SK-N-SH (cell line): ENCODE data around the gene PHC2.

Source experiments
- CTCF ChIP-seq: fragments of 200-600 bp; sonication (generic); IDR thresholded peaks from 2 replicates; pipeline ENCODE4 v1.6.1; 2017; ENCODE audit warnings: antibody characterized with exemption, mild to moderate bottlenecking, moderate library complexity
- EP300 ChIP-seq, 2 experiments: IDR thresholded peaks; 2 replicates each; pipeline versions ENCODE4 v1.4.0 to v1.6.1; 2012; ENCODE audit warnings: borderline replicate concordance in 1 of 2, low read depth in 1 of 2, low read length in 1 of 2
- MAX ChIP-seq: IDR thresholded peaks from 2 replicates; pipeline ENCODE4 v1.4.0; 2012; ENCODE audit warnings: low read depth
- NFIC ChIP-seq: IDR thresholded peaks from 2 replicates; pipeline ENCODE4 v1.4.0; 2012; ENCODE audit warnings: borderline replicate concordance
- RFX5 ChIP-seq: IDR thresholded peaks from 2 replicates; pipeline ENCODE4 v1.6.1; 2012; ENCODE audit warnings: mild to moderate bottlenecking, improper control_type of control experiment, low read length
- TAF1 ChIP-seq: IDR thresholded peaks from 2 replicates; pipeline ENCODE4 v1.6.1; 2012; ENCODE audit warnings: low read depth, mild to moderate bottlenecking, low read length, moderate library complexity, borderline replicate concordance
- TCF12 ChIP-seq: IDR thresholded peaks from 2 replicates; pipeline ENCODE4 v1.4.0; 2012

GRCh38 chr1:33390542-33390941 lies 40.4 kb downstream of the PHC2 start:
- no peak for TF ChIP-seq TAF1
- no peak for TF ChIP-seq MAX
- TF ChIP-seq CTCF: no peak
- no peak for TF ChIP-seq RFX5
- no peak for TF ChIP-seq TCF12
- TF ChIP-seq NFIC: no peak
- no peak for TF ChIP-seq EP300 (IDR thresholded peaks at IDR 0.05; ENCODE audit: borderline replicate concordance in 1 of 2, low read depth in 1 of 2, low read length in 1 of 2)
